ENCODE results near the gene SCML1. TPM values are rescaled to one million over a fixed set of nuclear protein-coding genes. Genes with fewer than 3 reads are reported as not detected.

Gene SCML1
- total RNA-seq, 2 experiments from 2014 or later, result 59.1 to 60.3 TPM

- H3K27me3 ChIP-seq (ENCODE audit: control insufficient read depth in 1 of 2, insufficient read depth in 2 of 2, low read length in 2 of 2), result no peaks in the 10 kb centered on the region
- Mint-ChIP-seq H3K9me3 (no peaks in the 10 kb centered on the region), H3K4me1 (ENCODE audit: low read depth) (no peaks in the 10 kb centered on the region), H3K4me3 (no peak overlapping the region), H3K27ac (no peak overlapping the region), H3K27me3 (no peaks in the 10 kb centered on the region), H3K36me3 (ENCODE audit: low read depth) (no peaks in the 10 kb centered on the region)
- TF ChIP-seq CTCF (IDR thresholded peaks at IDR 0.05), result no peak
- no peaks in the 10 kb centered on the region for H3K9me3 ChIP-seq (ENCODE audit: control insufficient read depth in 1 of 2, insufficient read depth in 1 of 2, low read length in 2 of 2)
- ATAC-seq (ENCODE audit: poor library complexity), result no peak
- intact Hi-C loops (cut with DNase I, micrococcal nuclease), result no loop called here
- ChIA-PET POLR2A (no interaction called here), CTCF (no interaction called here)
- H3K27ac ChIP-seq (ENCODE audit: low read depth in 1 of 2, low read length in 2 of 2), result no peak overlapping the region
- no peak for DNase-seq
- H3K4me3 ChIP-seq (ENCODE audit: low read length), result no peak overlapping the region
- no peaks in the 10 kb centered on the region for H3K36me3 ChIP-seq (ENCODE audit: insufficient read depth, low read length)
- H3K4me1 ChIP-seq (ENCODE audit: insufficient read depth, low read length), result no peaks in the 10 kb centered on the region
Measured at GRCh38 chrX:17707731-17708130, 29.6 kb upstream of the SCML1 start.

GRCh38 chrX:17710871-17711301 lies 26.4 kb upstream of the SCML1 start:
- Mint-ChIP-seq H3K27ac (no peak overlapping the region), H3K4me3 (no peak overlapping the region), H3K27me3 (no peaks in the 10 kb centered on the region), H3K4me1 (ENCODE audit: low read depth) (no peaks in the 10 kb centered on the region), H3K9me3 (no peaks in the 10 kb centered on the region), H3K36me3 (ENCODE audit: low read depth) (no peaks in the 10 kb centered on the region)
- ATAC-seq (ENCODE audit: poor library complexity), result no peak
- intact Hi-C loops (cut with DNase I, micrococcal nuclease), result no loop called here
- Histone ChIP-seq H3K4me1 (ENCODE audit: insufficient read depth, low read length) (no peaks in the 10 kb centered on the region), H3K27me3 (ENCODE audit: control insufficient read depth in 1 of 2, insufficient read depth in 2 of 2, low read length in 2 of 2) (no peaks in the 10 kb centered on the region), H3K36me3 (ENCODE audit: insufficient read depth, low read length) (no peaks in the 10 kb centered on the region), H3K27ac (ENCODE audit: low read depth in 1 of 2, low read length in 2 of 2) (no peak overlapping the region), H3K4me3 (ENCODE audit: low read length) (no peak overlapping the region), H3K9me3 (ENCODE audit: control insufficient read depth in 1 of 2, insufficient read depth in 1 of 2, low read length in 2 of 2) (no peaks in the 10 kb centered on the region)
- DNase-seq, result no peak
- CTCF ChIA-PET, result no interaction called here
- TF ChIP-seq CTCF (IDR thresholded peaks at IDR 0.05), result no peak
- POLR2A ChIA-PET, result no interaction called here

DNA sequence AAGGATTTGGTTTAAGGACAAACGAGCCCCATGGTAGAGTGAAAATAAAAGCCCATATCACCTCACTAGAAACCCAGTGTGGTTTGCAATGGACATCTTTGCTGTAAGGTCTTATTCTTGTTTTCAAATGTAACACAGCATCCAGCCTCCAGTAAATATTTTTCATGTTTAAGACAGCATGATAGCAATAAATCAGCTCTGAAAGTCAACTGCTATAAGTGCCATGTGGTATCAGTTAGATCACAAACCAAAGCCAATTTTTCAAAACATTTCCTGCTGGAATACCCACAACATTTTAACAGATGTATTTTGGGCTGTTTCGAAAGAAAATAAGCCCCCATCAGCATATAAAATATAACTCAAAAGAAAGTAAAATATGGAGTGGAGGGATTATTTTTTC lies 24.0 kb upstream of the SCML1 start:
- ChIA-PET POLR2A (interaction anchor here (0.6 kb wide), 1 partner anchor 16 kb away, joined by 3 read pairs; no protein-coding TSS in a partner anchor), CTCF (no interaction called here)
- DNase-seq (no peak), ATAC-seq (ENCODE audit: poor library complexity) (no peak)
- Histone ChIP-seq H3K27ac (ENCODE audit: low read depth in 1 of 2, low read length in 2 of 2) (no peak overlapping the region), H3K27me3 (ENCODE audit: control insufficient read depth in 1 of 2, insufficient read depth in 2 of 2, low read length in 2 of 2) (no peaks in the 10 kb centered on the region), H3K4me1 (ENCODE audit: insufficient read depth, low read length) (no peaks in the 10 kb centered on the region), H3K4me3 (ENCODE audit: low read length) (no peak overlapping the region), H3K9me3 (ENCODE audit: control insufficient read depth in 1 of 2, insufficient read depth in 1 of 2, low read length in 2 of 2) (no peaks in the 10 kb centered on the region), H3K36me3 (ENCODE audit: insufficient read depth, low read length) (no peaks in the 10 kb centered on the region)
- TF ChIP-seq CTCF (IDR thresholded peaks at IDR 0.05), result no peak
- Mint-ChIP-seq H3K4me1 (ENCODE audit: low read depth) (no peaks in the 10 kb centered on the region), H3K9me3 (no peaks in the 10 kb centered on the region), H3K27ac (no peak overlapping the region), H3K27me3 (no peaks in the 10 kb centered on the region), H3K4me3 (no peak overlapping the region), H3K36me3 (ENCODE audit: low read depth) (no peaks in the 10 kb centered on the region)
- intact Hi-C loops (cut with DNase I, micrococcal nuclease), result no loop called here

Data from CD4-positive, alpha-beta T cell (primary cell).